Measurements from ENCODE around the gene EHMT1. TPM values are rescaled to one million over a fixed set of nuclear protein-coding genes. Genes with fewer than 3 reads are reported as not detected.
"Not testable (repeated sequence)": the region's sequence is repeated elsewhere in the genome, so short reads cannot be mapped to it uniquely, and the experiment has no call there.

EHMT1 gene
- polyA plus RNA-seq, 3 donors: 19.7 to 42.1 (median 40.3) TPM

DNA sequence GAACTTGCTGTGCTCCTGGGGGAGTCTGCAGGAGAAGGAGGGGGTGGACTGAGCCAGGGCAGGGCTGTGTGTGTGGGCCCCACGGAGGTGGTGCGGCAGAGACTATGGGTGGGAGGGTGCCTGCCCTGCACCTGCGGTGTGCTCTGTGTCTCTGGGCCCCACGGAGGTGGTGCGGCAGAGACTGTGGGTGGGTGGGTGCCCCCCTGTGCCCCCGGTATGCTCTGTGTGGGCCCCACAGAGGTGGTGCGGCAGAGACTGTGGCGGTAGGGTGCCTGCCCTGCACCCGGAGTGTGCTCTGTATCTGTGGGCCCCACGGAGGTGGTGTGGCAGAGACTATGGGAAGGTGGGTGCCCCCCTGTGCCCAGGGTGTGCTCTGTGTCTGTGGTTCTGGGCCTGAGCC is 103.7 kb downstream of the EHMT1 start:
- no peak overlapping the region for H3K27ac ChIP-seq (ENCODE audit: low read depth, low read length)
- 82 to 84% (median 83%) methylated on average over 9 to 10 of the region's 10 CpGs for WGBS, 3 donors

DNA sequence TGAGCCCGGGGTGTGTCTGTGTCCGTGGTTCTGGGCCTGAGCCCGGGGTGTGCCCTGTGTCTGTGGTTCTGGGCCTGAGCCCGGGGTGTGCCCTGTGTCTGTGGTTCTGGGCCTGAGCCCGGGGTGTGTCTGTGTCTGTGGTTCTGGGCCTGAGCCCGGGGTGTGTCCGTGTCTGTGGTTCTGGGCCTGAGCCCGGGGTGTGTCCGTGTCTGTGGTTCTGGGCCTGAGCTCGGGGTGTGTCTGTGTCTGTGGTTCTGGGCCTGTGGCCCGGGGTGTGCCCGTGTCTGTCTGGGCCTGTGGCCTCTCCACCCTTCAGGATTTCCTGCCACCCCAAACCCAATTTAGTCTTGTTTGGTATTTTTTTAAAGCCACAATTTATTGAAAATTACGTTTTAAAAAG is 104.6 kb downstream of the EHMT1 start:
- not testable (repeated sequence) for H3K27ac ChIP-seq (ENCODE audit: low read depth, low read length)
- 59 to 79% (median 63%) methylated on average over 12 to 13 of the region's 13 CpGs for WGBS, 3 donors

- H3K27ac ChIP-seq (ENCODE audit: low read depth, low read length): no peak overlapping the region
- WGBS, 3 donors: 83 to 90% (median 86%) methylated on average over 15 of the region's 15 CpGs
Measured at GRCh38 chr9:137723783-137724445, 105.1 kb downstream of the EHMT1 start.

GRCh38 chr9:137724818-137725240 is 106.0 kb downstream of the EHMT1 start:
- WGBS, 3 donors: 96 to 98% (median 98%) methylated on average over 24 of the region's 24 CpGs
- no peak overlapping the region for H3K27ac ChIP-seq (ENCODE audit: low read depth, low read length)

- no peak overlapping the region for H3K27ac ChIP-seq (ENCODE audit: low read depth, low read length)
- WGBS, 3 donors: 91 to 96% (median 94%) methylated on average over 8 to 10 of the region's 10 CpGs
Measured at GRCh38 chr9:137725598-137725997, 106.8 kb downstream of the EHMT1 start.

GRCh38 chr9:137726336-137726735 is 107.5 kb downstream of the EHMT1 start:
- WGBS, 3 donors: 87 to 97% (median 97%) methylated on average over 8 to 9 of the region's 19 CpGs
- H3K27ac ChIP-seq (ENCODE audit: low read depth, low read length): not testable (repeated sequence)

- WGBS, 3 donors: 95 to 97% (median 96%) methylated on average over 2 of the region's 2 CpGs
- no peak overlapping the region for H3K27ac ChIP-seq (ENCODE audit: low read depth, low read length)
Measured at GRCh38 chr9:137726764-137727163, 108.0 kb downstream of the EHMT1 start.

DNA sequence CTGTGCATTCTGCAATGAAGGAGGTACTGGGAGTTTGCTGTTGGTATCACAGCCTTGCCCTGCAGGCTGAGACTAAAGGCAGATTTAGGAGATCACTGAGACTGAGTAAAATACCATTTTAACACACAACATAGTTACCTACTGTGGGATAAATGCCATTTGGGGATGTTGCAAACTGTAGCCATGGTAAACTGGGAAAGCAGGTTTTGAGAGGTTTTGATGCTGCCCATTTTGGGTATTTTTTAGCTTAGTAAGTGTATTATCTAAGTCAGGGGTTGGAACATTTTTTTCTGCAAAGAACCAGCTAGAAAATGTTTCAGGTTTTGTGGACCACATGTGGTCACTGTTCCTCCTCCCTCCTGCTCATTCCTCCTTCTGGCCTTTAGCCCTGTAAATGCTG is 108.9 kb downstream of the EHMT1 start:
- H3K27ac ChIP-seq (ENCODE audit: low read depth, low read length): no peak overlapping the region

- WGBS, 3 donors: 87 to 97% (median 96%) methylated on average over 20 of the region's 20 CpGs
- no peak overlapping the region for H3K27ac ChIP-seq (ENCODE audit: low read depth, low read length)
Measured at GRCh38 chr9:137728444-137729311, 109.9 kb downstream of the EHMT1 start.

DNA sequence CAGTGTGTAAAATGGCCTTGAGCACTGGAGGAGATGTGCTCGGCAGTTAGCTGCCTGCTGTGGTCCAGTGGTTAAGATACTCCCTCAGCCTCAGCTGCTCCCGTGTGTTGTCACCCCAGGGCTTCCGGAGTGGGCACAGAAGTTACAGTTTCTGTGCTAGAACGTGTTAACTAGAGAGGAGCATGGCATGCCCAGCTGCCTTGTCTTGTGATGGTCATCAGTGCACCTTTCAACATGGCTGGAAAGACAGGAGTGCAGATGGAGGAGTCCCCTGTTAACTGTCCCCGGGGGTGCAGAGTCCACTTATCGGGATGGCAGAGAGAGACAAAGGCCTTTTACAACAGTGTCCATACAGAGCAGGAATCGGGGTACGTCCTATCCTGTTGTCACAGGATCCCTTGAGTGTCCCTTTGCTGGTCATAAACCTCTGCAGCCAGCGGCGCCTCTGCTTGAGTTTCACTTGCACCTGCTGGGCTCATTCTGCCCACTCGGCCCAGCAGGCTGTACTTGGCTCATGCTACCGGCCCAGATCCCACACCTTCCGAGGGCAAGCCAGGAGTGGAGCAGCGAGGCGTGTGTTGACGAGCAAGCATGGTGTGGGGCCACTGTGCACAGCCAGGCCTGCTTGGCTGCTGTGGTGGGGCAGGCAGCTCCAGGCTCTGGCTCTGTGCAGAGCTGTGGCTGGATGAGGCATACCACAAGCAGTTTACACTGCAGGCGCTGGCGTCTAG is 112.6 kb downstream of the EHMT1 start:
- 95 to 97% (median 97%) methylated on average over 18 of the region's 18 CpGs for WGBS, 3 donors
- H3K27ac ChIP-seq (ENCODE audit: low read depth, low read length): no peak overlapping the region

DNA sequence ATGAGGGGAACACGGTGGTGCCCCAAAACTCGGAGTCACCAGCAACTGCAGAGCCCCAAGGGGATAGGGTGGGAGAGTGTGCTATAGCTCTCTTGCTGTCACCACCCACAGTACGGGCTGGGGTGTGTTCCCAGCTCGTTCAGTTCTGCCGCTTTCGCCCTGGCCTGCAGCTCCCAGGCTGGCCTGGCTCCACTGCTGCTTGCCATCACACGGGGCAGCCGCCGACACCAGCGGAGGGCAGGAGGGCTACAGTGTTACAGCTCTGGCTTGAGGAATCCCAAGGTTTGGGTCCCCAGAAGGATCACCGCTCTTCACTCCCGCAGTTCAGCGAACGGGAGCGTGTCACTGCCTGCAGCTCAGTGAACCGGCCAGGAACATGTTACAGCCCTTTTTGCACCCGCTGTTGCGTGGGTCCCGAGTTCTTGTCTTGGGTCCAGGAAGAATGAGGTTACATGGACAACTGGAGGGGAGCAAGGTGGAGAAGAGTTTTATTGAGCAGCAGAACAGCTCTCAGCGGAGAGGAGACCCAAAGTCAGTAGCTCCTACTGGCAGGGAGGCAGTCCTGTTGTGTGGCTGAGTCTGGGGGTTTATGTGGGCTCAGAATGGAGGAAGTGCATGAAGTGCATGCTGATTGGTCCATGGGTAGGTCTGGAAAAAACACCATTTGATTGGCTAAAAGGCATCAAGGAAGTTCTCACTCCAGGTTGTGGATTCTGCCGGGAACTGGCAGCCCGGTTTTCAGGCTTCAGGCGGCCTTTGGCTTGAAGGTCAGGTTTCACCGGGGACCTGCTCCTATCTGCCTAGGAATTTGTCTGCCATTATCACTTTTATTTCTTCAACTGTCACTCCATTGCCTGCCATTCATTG is 113.4 kb downstream of the EHMT1 start:
- H3K27ac ChIP-seq (ENCODE audit: low read depth, low read length): no peak overlapping the region
- 87 to 98% (median 98%) methylated on average over 24 of the region's 24 CpGs for WGBS, 3 donors

- no peak overlapping the region for H3K27ac ChIP-seq (ENCODE audit: low read depth, low read length)
- 94 to 99% (median 97%) methylated on average over 6 of the region's 6 CpGs for WGBS, 3 donors
Measured at GRCh38 chr9:137733429-137733828, 114.6 kb downstream of the EHMT1 start.

- WGBS, 3 donors: 44 to 97% (median 95%) methylated on average over 2 of the region's 2 CpGs
- no peak overlapping the region for H3K27ac ChIP-seq (ENCODE audit: low read depth, low read length)
Measured at GRCh38 chr9:137734181-137734580, 115.4 kb downstream of the EHMT1 start.

DNA sequence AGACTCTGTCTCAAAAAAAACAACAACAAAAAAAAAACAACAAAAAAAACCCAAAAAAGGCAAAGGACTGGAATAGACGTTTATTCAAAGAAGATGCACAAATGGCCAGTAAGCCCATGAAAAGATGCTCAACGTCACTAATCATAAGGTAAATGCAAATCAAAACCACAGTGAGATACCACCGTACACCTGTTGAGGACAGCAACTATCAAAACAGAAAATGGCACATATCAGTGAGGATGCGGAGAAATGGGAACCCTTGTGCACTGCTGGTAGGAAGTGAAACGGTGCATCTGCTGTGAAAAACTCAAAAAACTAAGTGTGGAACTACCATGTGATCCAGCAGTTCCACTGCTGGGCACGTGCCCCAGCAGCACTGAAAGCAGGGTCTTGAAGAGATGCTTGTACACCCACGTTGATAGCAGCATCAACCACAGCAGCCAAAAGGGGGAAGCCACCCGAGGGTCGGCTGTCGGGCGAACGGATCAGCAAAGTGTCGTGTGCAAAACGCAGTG is 119.4 kb downstream of the EHMT1 start:
- not testable (repeated sequence) for H3K27ac ChIP-seq (ENCODE audit: low read depth, low read length)
- 86 to 94% (median 91%) methylated on average over 6 of the region's 14 CpGs for WGBS, 3 donors

- WGBS, 3 donors: 85 to 96% (median 96%) methylated on average over 8 to 10 of the region's 11 CpGs
- no peak overlapping the region for H3K27ac ChIP-seq (ENCODE audit: low read depth, low read length)
Measured at GRCh38 chr9:137738703-137739102, 119.9 kb downstream of the EHMT1 start.

GRCh38 chr9:137739371-137740309 is 120.8 kb downstream of the EHMT1 start:
- 83 to 85% (median 84%) methylated on average over 12 of the region's 12 CpGs for WGBS, 3 donors
- H3K27ac ChIP-seq (ENCODE audit: low read depth, low read length): no peak overlapping the region

DNA sequence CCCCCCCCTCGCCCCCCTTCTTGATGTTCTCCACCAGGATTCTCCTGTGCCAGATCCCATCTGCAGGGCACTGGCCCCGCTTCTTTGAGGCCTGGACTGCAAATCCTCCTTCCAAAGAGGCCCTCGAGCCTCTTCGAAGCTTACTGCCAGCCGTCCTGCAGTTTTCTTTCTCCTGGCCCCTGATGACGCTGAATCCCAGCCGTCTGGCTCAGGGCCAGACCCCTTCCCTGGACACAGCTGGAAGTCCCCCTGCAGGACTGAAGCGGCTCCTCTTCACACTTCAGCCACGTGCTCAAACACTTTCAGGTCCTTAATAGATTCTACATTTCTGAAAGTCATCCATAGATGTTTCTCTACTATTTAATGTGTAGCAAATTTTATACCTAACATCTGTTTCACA is 121.5 kb downstream of the EHMT1 start:
- H3K27ac ChIP-seq (ENCODE audit: low read depth, low read length): no peak overlapping the region
- WGBS, 3 donors: 60 to 68% (median 61%) methylated on average over 7 to 9 of the region's 9 CpGs
